Measurements from ENCODE around the gene CNOT2. TPM values are rescaled to one million over a fixed set of nuclear protein-coding genes. Genes with fewer than 3 reads are reported as not detected.

Gene CNOT2
- total and polyA plus RNA-seq, 2 donors (not counting 3 experiments of a cell fraction or from before 2014, with no cell fraction given), result 52.2 to 79.7 TPM

GRCh38 chr12:70351076-70351475, 107.8 kb downstream of the CNOT2 start:
- Histone ChIP-seq H2AFZ (ENCODE audit: low read depth, low read length) (no peak overlapping the region), H3K4me2 (ENCODE audit: insufficient read depth, low read length) (no peak overlapping the region), H3K9me1 (replicated peaks; ENCODE audit: control insufficient read depth, extremely low read depth, insufficient read depth, low read length) (peaks cover 3% of the 10 kb centered on the region), H4K20me1 (replicated peaks; ENCODE audit: control insufficient read depth, extremely low read depth, insufficient read depth, low read length) (no peaks in the 10 kb centered on the region), H3K79me2 (ENCODE audit: control insufficient read depth, insufficient read depth, low read length) (no peaks in the 10 kb centered on the region), H3K9ac (replicated peaks; ENCODE audit: extremely low read depth, insufficient read depth, low read length) (no peak overlapping the region), H3K9me3 (replicated peaks; ENCODE audit: control insufficient read depth, insufficient read depth, low read length) (no peaks in the 10 kb centered on the region), H3K27me3 (ENCODE audit: control insufficient read depth in 2 of 2, insufficient read depth in 2 of 2, low read length in 2 of 2) (no peaks in the 10 kb centered on the region), H3K4me1 (ENCODE audit: control insufficient read depth, extremely low read depth, insufficient read depth, low read length) (no peaks in the 10 kb centered on the region), H3K4me3 (replicated peaks in 1 of 3; ENCODE audit: insufficient read depth in 1 of 3, low read depth in 1 of 3, low read length in 3 of 3) (no peak overlapping the region), H3K27ac (ENCODE audit: insufficient read depth, low read depth, low read length) (no peak overlapping the region), H3K36me3 (ENCODE audit: control insufficient read depth in 2 of 2, extremely low read depth in 1 of 2, insufficient read depth in 2 of 2, low read length in 2 of 2) (no peaks in the 10 kb centered on the region)
- DNase-seq (ENCODE audit: low read depth, low spot score) (no peak), FAIRE-seq (no peak)
- TF ChIP-seq EZH2 (IDR thresholded peaks at IDR 0.05; ENCODE audit: borderline replicate concordance, low read depth, low read length, severe bottlenecking), result no peak
- no peak for TF ChIP-seq CTCF (IDR thresholded peaks at IDR 0.05; ENCODE audit: extremely low read depth in 1 of 2, insufficient read depth in 1 of 2, low read depth in 1 of 2, low read length in 2 of 2)
- no peak for TF ChIP-seq JUN (IDR thresholded peaks at IDR 0.05; ENCODE audit: borderline replicate concordance, insufficient read depth, insufficient read length, low read depth)
- no peak for TF ChIP-seq POLR2A (IDR thresholded peaks at IDR 0.05; ENCODE audit: low read depth, low read length)
- TF ChIP-seq MYC (IDR thresholded peaks at IDR 0.05; ENCODE audit: low read depth, low read length), result no peak
- no peak for TF ChIP-seq GATA2 (IDR thresholded peaks at IDR 0.05; ENCODE audit: insufficient read depth, insufficient read length, low read depth, low read length)
- no peak for TF ChIP-seq POLR2AphosphoS5 (IDR thresholded peaks at IDR 0.05; ENCODE audit: insufficient read depth, low read depth, low read length)
- TF ChIP-seq, protein P1, sequence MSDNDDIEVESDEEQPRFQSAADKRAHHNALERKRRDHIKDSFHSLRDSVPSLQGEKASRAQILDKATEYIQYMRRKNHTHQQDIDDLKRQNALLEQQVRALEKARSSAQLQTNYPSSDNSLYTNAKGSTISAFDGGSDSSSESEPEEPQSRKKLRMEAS (IDR thresholded peaks at IDR 0.05; ENCODE audit: insufficient read depth, insufficient read length), result no peak
- no peak for TF ChIP-seq FOS (IDR thresholded peaks at IDR 0.05; ENCODE audit: borderline replicate concordance, insufficient read depth, low read length)
- CTCF ChIA-PET, result no interaction called here
- POLR2A ChIA-PET, result no interaction called here
- dilution Hi-C loops (cut with MboI; ENCODE audit: extremely low pct_ligation_motif_present, low sequenced_read_pairs) (no loop called here), intact Hi-C loops (cut with micrococcal nuclease) (no loop called here)
- BruUV-seq (replicated peaks), result no TSS peak

Measured in endothelial cell of umbilical vein (primary cell).